Keratinocyte (primary cell): Measurements from ENCODE around the gene TSPOAP1. TPM values are rescaled to one million over a fixed set of nuclear protein-coding genes. Genes with fewer than 3 reads are reported as not detected.

Source experiments
- DNase-seq: peaks from one replicate; pipeline ENCODE4 v3.0.0-alpha.2; 2011; ENCODE audit warnings: low read depth, missing footprints, low spot score
- FAIRE-seq: peaks from 2 replicates; lab custom pipeline; 2011; peaks lifted over from hg19 to GRCh38; lab: Jason Lieb, UNC
- H2AFZ ChIP-seq: 2 replicates; pipeline ENCODE4 v1.6.0; 2012; ENCODE audit warnings: low read length, control low read depth, inconsistent platforms; ENCODE audit not compliant: control insufficient read depth
- H3K27ac ChIP-seq: 2 replicates; pipeline ENCODE4 v1.5.1; 2011; ENCODE audit warnings: low read length; ENCODE audit not compliant: control insufficient read depth, insufficient read depth
- H3K27me3 ChIP-seq: 3 replicates; pipeline ENCODE4 v1.6.0; 2011; ENCODE audit warnings: low read length; ENCODE audit not compliant: control insufficient read depth, insufficient read depth; ENCODE audit errors: extremely low read depth
- H3K36me3 ChIP-seq, 2 experiments: 2 replicates in 1 of 2; 3 replicates in 1 of 2; pipeline ENCODE4 v1.5.1; 2011; ENCODE audit warnings: low read length in 2 of 2, mild to moderate bottlenecking in 1 of 2; ENCODE audit not compliant: control insufficient read depth in 2 of 2, insufficient read depth in 2 of 2; ENCODE audit errors: extremely low read depth in 1 of 2
- H3K4me1 ChIP-seq: 3 replicates; pipeline ENCODE4 v1.5.1; 2011; ENCODE audit warnings: low read length; ENCODE audit not compliant: control insufficient read depth, insufficient read depth; ENCODE audit errors: extremely low read depth
- H3K4me2 ChIP-seq: 3 replicates; pipeline ENCODE4 v1.6.0; 2011; ENCODE audit warnings: low read depth, low read length; ENCODE audit not compliant: control insufficient read depth, insufficient read depth; ENCODE audit errors: extremely low read depth
- H3K4me3 ChIP-seq, 3 experiments: fragments of 200-600 bp in 1 of 3; sonication (generic) in 1 of 3; 2 replicates in 2 of 3; 3 replicates in 1 of 3; pipeline ENCODE4 v1.5.1; 2011 to 2016; ENCODE audit warnings: low read length in 3 of 3, mild to moderate bottlenecking in 3 of 3, control low read depth in 2 of 3, inconsistent platforms in 1 of 3, low read depth in 1 of 3, mixed read lengths in 1 of 3, mixed run types in 1 of 3, moderate library complexity in 1 of 3; ENCODE audit not compliant: control insufficient read depth in 2 of 3, insufficient read depth in 2 of 3; ENCODE audit errors: extremely low read depth in 1 of 3
- H3K79me2 ChIP-seq: 2 replicates; pipeline ENCODE4 v1.6.0; 2012; ENCODE audit warnings: low read length; ENCODE audit not compliant: control insufficient read depth, insufficient read depth
- H3K9ac ChIP-seq: 3 replicates; pipeline ENCODE4 v1.6.0; 2011; ENCODE audit warnings: low read length; ENCODE audit not compliant: control insufficient read depth, insufficient read depth; ENCODE audit errors: extremely low read depth
- H3K9me1 ChIP-seq: 3 replicates; pipeline ENCODE4 v1.6.0; 2011; ENCODE audit warnings: low read length; ENCODE audit not compliant: control insufficient read depth, insufficient read depth; ENCODE audit errors: extremely low read depth
- H3K9me3 ChIP-seq: 2 replicates; pipeline ENCODE4 v1.5.1; 2012; ENCODE audit warnings: low read depth, low read length; ENCODE audit not compliant: control insufficient read depth
- H4K20me1 ChIP-seq: 3 replicates; pipeline ENCODE4 v1.6.0; 2011; ENCODE audit warnings: low read length; ENCODE audit not compliant: control insufficient read depth, insufficient read depth; ENCODE audit errors: extremely low read depth
- CTCF ChIP-seq, 3 experiments: IDR thresholded peaks in 1 of 3; conservative IDR thresholded peaks in 1 of 3; optimal IDR thresholded peaks in 1 of 3; 2 replicates in 2 of 3; 3 replicates in 1 of 3; pipeline versions ENCODE3 to v1.5.1; 2011; ENCODE audit warnings: low read length in 3 of 3, mild to moderate bottlenecking in 3 of 3, moderate library complexity in 2 of 3, control low read depth in 1 of 3, inconsistent platforms in 1 of 3; ENCODE audit not compliant: insufficient read depth in 2 of 3; ENCODE audit errors: extremely low read depth in 1 of 3
- EZH2 ChIP-seq: IDR thresholded peaks from one replicate; pipeline ENCODE4 v1.6.1; 2012; ENCODE audit warnings: inconsistent platforms, mild to moderate bottlenecking, low read length, moderate library complexity
- dilution Hi-C: fragments of 300-500 bp; cut with MboI; formaldehyde crosslinking; loops from one replicate; pipeline ENCODE4 v1.7.0; 2020; ENCODE audit warnings: low sequenced_read_pairs; ENCODE audit not compliant: extremely low pct_ligation_motif_present
- polyA plus RNA-seq, 5 experiments: library from polyadenylated mRNA; depleted of rRNA in 3 of 5; stranded (reverse) in 3 of 5; stranded (forward) in 1 of 5; unstranded in 1 of 5; fragments of >200 nt; gene quantifications; 1 replicate in 1 of 5; 2 replicates in 3 of 5; 3 replicates in 1 of 5; pipeline versions ENCODE4 v1.2.1 to v1.2.3, GENCODE V29; 2011 to 2012; ENCODE audit warnings: missing spikeins in 2 of 5, low read depth in 1 of 5, low replicate concordance in 1 of 5

TSPOAP1 gene
- polyA plus RNA-seq, 1 donor (not counting 4 experiments of a cell fraction or from before 2014, with no cell fraction given) = 0.04 TPM

DNA sequence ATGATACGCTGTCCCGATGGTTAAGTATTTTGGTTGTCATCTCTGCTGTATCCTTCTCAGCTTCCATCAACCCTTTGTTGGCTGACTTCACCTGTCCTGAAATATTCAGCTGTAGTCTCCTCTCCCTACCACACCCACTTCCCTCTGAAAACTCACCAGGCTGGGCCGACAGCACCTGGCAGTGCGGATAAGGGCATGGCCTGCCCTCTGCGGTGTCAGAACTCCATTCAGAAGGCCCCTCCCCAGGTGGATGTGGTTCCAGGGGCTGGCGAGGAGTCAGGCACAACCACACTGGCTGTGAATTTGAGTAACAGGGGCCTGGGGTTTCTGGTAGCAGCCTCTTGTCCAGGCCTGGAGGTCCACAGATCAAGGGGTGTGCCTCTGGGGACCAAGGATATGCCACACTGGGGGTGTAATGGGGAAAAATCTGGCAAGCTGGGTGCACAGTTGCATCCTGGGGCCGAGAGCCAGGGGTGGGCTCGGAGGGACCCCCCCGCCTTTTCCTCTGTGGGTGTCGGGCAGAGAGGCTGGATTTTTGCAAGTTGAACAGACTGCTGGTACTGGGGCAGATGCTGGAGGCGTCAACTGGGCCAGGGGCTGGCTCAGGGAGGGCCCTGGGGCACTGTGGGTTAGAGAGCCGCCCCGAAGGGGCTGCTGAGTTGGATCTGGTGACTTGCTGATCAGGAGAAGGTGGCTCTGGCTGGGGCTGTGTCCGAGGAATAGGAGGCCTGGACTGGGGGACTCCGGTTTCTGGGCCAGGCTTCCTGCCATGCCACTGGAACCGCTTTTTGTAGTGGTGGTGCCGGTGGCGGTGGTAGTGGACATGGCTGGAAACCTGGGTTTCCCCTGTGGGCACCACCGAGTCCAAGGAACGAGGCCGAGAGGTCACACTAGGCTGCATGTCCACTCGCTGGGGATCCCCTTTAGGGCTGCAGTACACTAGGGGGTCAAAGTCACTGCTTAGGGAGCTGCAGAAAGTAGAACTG, 29.0 kb upstream of the TSPOAP1 start:
- dilution Hi-C loops = no loop called here
- Histone ChIP-seq H3K9me1 (no peaks in the 10 kb centered on the region), H3K36me3 (peaks cover 38 to 41% of the 10 kb centered on the region in 2 experiments), H2AFZ (no peak overlapping the region), H3K9ac (no peak overlapping the region), H3K4me2 (no peak overlapping the region), H4K20me1 (no peaks in the 10 kb centered on the region), H3K4me3 (no peak overlapping the region), H3K79me2 (no peaks in the 10 kb centered on the region), H3K4me1 (peaks cover 6% of the 10 kb centered on the region), H3K27me3 (no peaks in the 10 kb centered on the region), H3K27ac (no peak overlapping the region), H3K9me3 (no peaks in the 10 kb centered on the region)
- TF ChIP-seq EZH2 = no peak
- TF ChIP-seq CTCF (optimal IDR thresholded peaks at IDR 0.05 in 1 of 3, IDR thresholded peaks at IDR 0.05 in 1 of 3, conservative IDR thresholded peaks at IDR 0.05 in 1 of 3; ENCODE audit: extremely low read depth in 1 of 3, insufficient read depth in 2 of 3, low read length in 3 of 3) = no peak
- FAIRE-seq (no peak), DNase-seq (no peak)

- TF ChIP-seq EZH2 (no peak), CTCF (optimal IDR thresholded peaks at IDR 0.05 in 1 of 3, IDR thresholded peaks at IDR 0.05 in 1 of 3, conservative IDR thresholded peaks at IDR 0.05 in 1 of 3; ENCODE audit: extremely low read depth in 1 of 3, insufficient read depth in 2 of 3, low read length in 3 of 3) (no peak)
- H3K36me3 ChIP-seq = peaks cover 28 to 34% of the 10 kb centered on the region in 2 experiments
- H2AFZ ChIP-seq = no peak overlapping the region
- DNase-seq (no peak), FAIRE-seq (no peak)
- H3K4me2 ChIP-seq = no peak overlapping the region
- dilution Hi-C loops = no loop called here
- peaks cover 8% of the 10 kb centered on the region for H3K79me2 ChIP-seq
- peaks cover 8% of the 10 kb centered on the region for H3K4me1 ChIP-seq
- no peak overlapping the region for H3K9ac ChIP-seq
- no peaks in the 10 kb centered on the region for H3K9me1 ChIP-seq
- H4K20me1 ChIP-seq = no peaks in the 10 kb centered on the region
- no peaks in the 10 kb centered on the region for H3K27me3 ChIP-seq
- H3K27ac ChIP-seq = no peak overlapping the region
- no peaks in the 10 kb centered on the region for H3K9me3 ChIP-seq
- no peak overlapping the region for H3K4me3 ChIP-seq
These were observed 27.6 kb upstream of the TSPOAP1 start for GRCh38 chr17:58356231-58356630.
